Fibroblast of skin of left quadriceps (primary cell): Measurements from ENCODE around the gene BRD2.
"Not testable (repeated sequence)": the region's sequence is repeated elsewhere in the genome, so short reads cannot be mapped to it uniquely, and the experiment has no call there.

Experiments used
- DNase-seq, 2 experiments: peaks; one replicate each; pipeline ENCODE4 v3.0.0-alpha.2; 2013; ENCODE audit warnings: low read depth in 2 of 2

Gene BRD2

GRCh38 chr6:32968093-32968866 lies at the start of gene BRD2:
TSS of gene BRD2 (plus strand) at chr6:32968594. CDS start at chr6:32972899, 4,305 bp downstream.
- DNase-seq: peak; percentile 95

- no peak for DNase-seq
Measured at GRCh38 chr6:32920715-32921114, 47.7 kb upstream of the BRD2 start.

- no peak for DNase-seq
Measured at GRCh38 chr6:32922083-32922482, 46.3 kb upstream of the BRD2 start.

- no peak for DNase-seq
Measured at GRCh38 chr6:32931211-32931610, 37.2 kb upstream of the BRD2 start.

- peak; percentile 20 to 26 for DNase-seq
Measured at GRCh38 chr6:32932132-32932868, 36.1 kb upstream of the BRD2 start.

GRCh38 chr6:32933661-32934085 lies 34.7 kb upstream of the BRD2 start:
- peak; percentile 54 to 58 for DNase-seq

- no peak for DNase-seq
Measured at GRCh38 chr6:32935551-32936238, 32.7 kb upstream of the BRD2 start.

- no peak for DNase-seq
Measured at GRCh38 chr6:32936239-32937152, 31.9 kb upstream of the BRD2 start.

GRCh38 chr6:32937230-32937633 lies 31.2 kb upstream of the BRD2 start:
- no peak for DNase-seq

- no peak for DNase-seq
Measured at GRCh38 chr6:32938494-32938893, 29.9 kb upstream of the BRD2 start.

GRCh38 chr6:32940656-32941213 lies 27.7 kb upstream of the BRD2 start, which contains the start of gene HLA-DMB:
TSS of gene HLA-DMB (minus strand) at chr6:32941028. CDS start at chr6:32940807, 221 bp downstream.
- DNase-seq: no peak

- DNase-seq: no peak
Measured at GRCh38 chr6:32941214-32941768, 27.1 kb upstream of the BRD2 start.

- not testable (repeated sequence) for DNase-seq
Measured at GRCh38 chr6:32942555-32943123, 25.8 kb upstream of the BRD2 start.

GRCh38 chr6:32943864-32944649 lies 24.3 kb upstream of the BRD2 start:
- no peak for DNase-seq

GRCh38 chr6:32945108-32945760 lies 23.2 kb upstream of the BRD2 start:
- DNase-seq: no peak

- DNase-seq: no peak
Measured at GRCh38 chr6:32945953-32946352, 22.4 kb upstream of the BRD2 start.

- DNase-seq: no peak
Measured at GRCh38 chr6:32946893-32947292, 21.5 kb upstream of the BRD2 start.

GRCh38 chr6:32947552-32948465 lies 20.6 kb upstream of the BRD2 start:
- DNase-seq: no peak
